ENCODE measurements around the gene NCL.

DNA sequence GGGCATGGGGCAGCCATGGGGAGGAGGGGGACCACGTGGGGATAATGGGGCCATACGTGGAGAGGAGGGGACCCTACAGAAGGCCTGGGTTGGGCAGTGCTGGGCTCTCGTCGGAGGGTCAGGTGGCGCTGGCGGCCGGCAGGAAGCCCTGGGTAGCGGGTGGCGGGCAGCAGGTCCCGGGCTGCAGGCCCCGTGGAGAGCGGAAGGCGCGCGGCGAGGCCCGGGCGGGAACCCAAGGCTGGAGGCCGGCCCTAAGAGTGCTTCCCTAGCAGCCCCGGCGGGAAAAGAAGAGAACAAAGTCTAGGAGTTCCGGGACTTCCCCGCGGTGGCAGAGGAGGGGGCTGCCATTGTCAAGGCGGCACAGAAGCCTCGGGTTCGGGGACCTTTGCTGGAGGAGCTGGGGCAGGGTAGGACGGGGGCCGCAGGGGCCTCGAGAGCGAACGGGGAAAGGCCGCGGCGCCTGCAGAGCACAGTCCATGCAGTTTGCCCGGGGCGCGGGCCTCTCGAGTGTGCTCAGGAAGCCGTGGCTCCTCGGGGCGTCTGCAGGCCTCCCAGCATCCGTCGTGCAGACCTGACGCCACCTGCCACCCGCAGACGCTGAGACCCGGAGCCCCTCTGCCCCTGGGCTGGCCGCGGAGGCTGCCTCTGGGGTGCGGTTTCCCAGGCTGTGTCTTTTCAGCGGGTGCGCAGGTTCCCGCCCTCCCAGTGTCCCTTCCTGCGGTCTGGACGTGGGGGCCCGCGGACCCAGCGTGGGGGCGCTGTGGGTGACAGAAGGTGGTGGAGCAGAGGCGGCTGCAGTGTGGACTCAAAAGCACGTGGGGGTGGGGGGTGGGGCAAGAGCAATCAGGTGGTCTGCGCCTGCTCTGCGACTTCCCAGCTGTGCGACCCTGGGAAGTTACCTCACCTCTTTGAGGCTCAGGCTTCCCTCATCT lies 19.4 kb upstream of the NCL start:
- TF ChIP-seq, protein P1, sequence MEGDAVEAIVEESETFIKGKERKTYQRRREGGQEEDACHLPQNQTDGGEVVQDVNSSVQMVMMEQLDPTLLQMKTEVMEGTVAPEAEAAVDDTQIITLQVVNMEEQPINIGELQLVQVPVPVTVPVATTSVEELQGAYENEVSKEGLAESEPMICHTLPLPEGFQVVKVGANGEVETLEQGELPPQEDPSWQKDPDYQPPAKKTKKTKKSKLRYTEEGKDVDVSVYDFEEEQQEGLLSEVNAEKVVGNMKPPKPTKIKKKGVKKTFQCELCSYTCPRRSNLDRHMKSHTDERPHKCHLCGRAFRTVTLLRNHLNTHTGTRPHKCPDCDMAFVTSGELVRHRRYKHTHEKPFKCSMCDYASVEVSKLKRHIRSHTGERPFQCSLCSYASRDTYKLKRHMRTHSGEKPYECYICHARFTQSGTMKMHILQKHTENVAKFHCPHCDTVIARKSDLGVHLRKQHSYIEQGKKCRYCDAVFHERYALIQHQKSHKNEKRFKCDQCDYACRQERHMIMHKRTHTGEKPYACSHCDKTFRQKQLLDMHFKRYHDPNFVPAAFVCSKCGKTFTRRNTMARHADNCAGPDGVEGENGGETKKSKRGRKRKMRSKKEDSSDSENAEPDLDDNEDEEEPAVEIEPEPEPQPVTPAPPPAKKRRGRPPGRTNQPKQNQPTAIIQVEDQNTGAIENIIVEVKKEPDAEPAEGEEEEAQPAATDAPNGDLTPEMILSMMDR (IDR thresholded peaks at IDR 0.05) = no peak
- no peak for TF ChIP-seq POLR2A (IDR thresholded peaks at IDR 0.05)

Measured in esophagus squamous epithelium (tissue), 4 donors.